Measurements from ENCODE around the gene RHBDD3. TPM values are rescaled to one million over a fixed set of nuclear protein-coding genes. Genes with fewer than 3 reads are reported as not detected.

The RHBDD3 gene
- total RNA-seq: 10 to 100 TPM; 22.4 to 29.4 TPM

DNA sequence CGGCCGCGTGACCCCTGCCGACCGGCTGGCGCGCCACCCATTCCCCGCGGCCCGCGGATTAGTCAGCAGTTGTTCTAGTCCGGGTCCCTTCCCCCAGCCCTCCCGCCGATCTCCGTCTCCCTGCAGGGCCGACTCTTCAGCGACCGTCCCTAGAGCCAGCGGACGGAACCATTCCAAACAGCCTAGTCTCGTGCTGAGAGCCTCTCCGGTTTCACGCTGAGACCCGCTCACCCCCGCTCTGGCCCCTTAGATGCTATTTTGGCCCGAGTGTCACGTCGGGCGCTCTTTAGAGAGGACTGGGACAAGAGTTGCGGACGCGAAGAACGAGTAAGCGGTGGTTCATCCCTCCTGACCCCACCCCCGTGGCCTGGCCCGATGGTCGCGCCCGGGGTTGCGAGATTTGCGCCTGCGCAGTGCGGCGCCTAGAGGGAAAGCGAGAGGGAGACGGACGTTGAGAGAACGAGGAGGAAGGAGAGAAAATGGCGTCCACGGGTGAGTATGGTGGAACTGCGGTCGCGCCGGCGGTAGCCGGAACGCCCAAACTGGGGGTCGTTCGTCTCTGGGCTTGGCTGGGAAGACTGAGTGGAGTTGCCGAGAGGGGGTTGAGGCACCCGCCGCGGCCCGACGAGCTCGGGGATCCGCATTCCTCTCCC is at the start of gene RHBDD3, which contains the start of gene EWSR1:
Gene RHBDD3, minus strand, starts transcription at position 124 of the 653 bp plus-strand sequence. CDS start 2,355 bp downstream, outside the sequence.
Gene EWSR1, plus strand, starts transcription at position 411 of the 653 bp plus-strand sequence. Its CDS starts 69 bp downstream, at position 480.
- DNase-seq: peak; percentile 96 to 99
- no peaks in the 10 kb centered on the region for H3K27me3 Mint-ChIP-seq (ENCODE audit: low read depth)

DNA sequence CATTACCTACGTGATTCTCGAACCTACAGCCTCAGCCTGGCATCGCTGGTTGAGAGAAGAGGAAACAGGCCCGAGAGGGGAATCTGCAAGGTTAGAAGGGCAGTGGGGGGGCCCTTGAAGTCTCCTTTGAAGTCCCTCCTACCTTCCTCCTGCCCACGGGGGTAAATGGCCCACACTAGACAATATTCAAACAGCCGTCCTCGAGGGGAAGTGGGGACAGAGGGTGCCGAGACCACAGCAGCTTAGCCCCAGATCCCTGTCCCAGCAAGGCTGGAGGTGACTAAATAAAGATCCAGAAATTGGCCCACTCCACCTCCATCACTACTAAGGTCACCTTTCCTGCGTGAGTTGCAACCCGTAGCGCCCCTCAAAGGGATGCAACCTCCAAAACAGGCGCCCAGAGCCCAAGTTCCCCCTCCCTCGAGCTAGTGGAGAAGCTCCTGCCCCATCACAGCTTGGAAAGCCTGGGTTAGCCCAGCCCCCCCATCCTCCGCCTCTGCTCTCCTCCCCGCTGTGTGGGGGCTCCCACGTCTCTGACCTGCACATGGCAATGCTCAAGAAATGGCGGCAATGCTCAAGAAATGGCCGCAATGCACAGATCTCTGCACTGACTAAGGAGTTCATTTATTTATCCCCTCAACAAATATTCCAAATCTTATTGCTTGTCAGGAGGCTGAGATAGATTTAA is 48.5 kb upstream of the RHBDD3 start:
- H3K36me3 Mint-ChIP-seq (ENCODE audit: insufficient read depth in 2 of 2): no peaks in the 10 kb centered on the region
- H3K4me3 Mint-ChIP-seq: peak overlapping the region in 1 of 2 donors; percentile 10
- H3K9me3 Mint-ChIP-seq: no peaks in the 10 kb centered on the region
- peaks cover 37% of the 10 kb centered on the region for H3K27me3 Mint-ChIP-seq (ENCODE audit: low read depth)
- DNase-seq (no peak), ATAC-seq (replicated peaks in 1 of 2) (no peak)
- peaks cover 13% of the 10 kb centered on the region for H3K4me1 Mint-ChIP-seq (ENCODE audit: low read depth)
- H3K27ac Mint-ChIP-seq: no peak overlapping the region

More for the DNA sequence above, at the start of gene RHBDD3, which contains the start of gene EWSR1:
- Mint-ChIP-seq H3K27ac (peak within 1 kb of the TSS; percentile 98), H3K4me3 (peak within 1 kb of the TSS; percentile 81 to 98), H3K4me1 (ENCODE audit: low read depth) (peaks cover 54% of the 10 kb centered on the region), H3K36me3 (ENCODE audit: insufficient read depth in 2 of 2) (peaks cover 13 to 28% of the 10 kb centered on the region in 2 donors), H3K9me3 (no peaks in the 10 kb centered on the region)
- peak; percentile 92 to 93 for ATAC-seq (replicated peaks in 1 of 2)

DNA sequence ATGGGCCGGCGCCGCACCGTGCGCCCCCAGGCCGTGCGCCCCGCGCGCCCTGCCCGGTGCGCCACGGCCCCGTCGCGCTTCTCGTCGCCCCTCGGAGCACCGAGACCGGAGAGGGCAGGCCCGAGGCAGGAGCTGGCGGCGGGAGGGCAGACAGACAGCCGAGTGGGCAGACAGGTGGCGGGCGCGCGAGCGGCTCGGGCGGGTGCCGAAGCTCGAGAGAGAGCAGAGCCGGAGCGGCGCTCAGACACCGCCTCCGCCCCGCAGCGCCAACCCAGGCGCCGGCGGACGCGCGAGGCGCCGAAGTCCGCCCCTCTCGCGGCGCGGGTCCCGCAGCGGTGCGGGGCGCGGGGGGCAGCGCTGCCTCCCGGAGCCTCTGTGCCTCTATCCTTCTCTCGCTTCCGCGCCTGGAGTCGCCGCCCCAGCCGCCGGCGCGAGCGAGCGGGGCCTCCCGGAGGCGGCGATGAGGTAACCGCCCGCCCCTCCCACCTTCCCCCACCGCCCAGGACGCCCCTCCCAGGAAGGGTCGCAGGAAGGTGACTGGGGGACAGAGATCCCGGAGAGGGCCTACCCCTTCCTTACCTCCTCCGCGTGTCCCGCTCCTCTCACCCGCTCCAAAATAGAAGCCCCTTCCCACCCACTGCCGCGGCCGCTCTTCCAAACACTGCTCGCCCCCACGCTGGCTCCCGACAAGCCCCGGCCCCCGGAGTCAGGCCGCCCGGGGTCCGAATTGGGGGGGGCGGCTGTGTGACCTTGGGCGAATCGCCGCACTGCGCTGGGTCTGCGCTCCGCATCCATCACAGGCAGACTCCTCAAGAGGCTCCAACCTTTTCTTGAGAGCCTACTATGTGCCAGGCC is 47.7 kb upstream of the RHBDD3 start, which contains the start of gene RASL10A:
Gene RASL10A, minus strand, starts transcription at position 412 of the 855 bp plus-strand sequence. CDS start 451 bp downstream, outside the sequence.
- DNase-seq: no peak
- no peak for ATAC-seq (replicated peaks in 1 of 2)
- Mint-ChIP-seq H3K27me3 (ENCODE audit: low read depth) (peaks cover 37% of the 10 kb centered on the region), H3K4me3 (peak within 1 kb of the TSS; percentile 59 to 66), H3K36me3 (ENCODE audit: insufficient read depth in 2 of 2) (no peaks in the 10 kb centered on the region), H3K9me3 (no peaks in the 10 kb centered on the region), H3K4me1 (ENCODE audit: low read depth) (peaks cover 13% of the 10 kb centered on the region), H3K27ac (no peak within 1 kb of the TSS)

DNA sequence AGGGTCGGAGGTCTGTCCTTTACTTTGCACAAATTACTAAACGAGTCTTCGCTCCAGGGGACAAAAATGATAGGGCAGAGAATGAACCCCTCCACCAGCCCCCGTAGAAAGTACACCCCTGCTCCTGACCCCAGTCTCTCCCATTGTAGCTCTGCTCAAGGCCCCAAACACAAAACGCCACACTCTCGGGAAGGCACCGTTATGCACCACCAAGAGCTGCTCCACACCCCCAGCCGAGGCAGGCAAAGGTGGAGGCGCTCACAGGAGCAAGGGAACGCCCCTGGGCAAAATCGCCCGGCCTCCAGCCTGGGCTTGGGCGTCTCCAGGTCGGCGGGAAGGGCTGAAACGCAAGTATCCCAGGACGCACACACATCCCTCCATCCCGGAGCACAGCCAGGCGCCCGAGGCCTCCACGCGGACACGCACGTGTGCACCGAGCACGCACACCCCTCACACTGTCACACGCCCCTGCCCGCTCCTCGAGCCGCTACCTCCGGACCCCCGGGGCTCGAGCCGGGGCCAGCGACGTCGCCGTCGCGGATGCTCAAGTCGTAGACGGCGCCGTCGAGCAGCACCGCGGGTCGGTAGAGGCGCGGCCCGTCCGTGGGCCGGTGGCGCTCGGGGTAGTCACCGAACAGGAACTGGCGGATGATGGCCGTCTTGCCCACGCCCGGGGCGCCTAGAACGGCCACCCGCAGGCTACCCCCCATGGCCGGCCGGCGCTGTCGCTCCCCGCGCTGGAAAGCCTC is 46.9 kb upstream of the RHBDD3 start:
- Mint-ChIP-seq H3K9me3 (no peaks in the 10 kb centered on the region), H3K27ac (no peak overlapping the region), H3K4me1 (ENCODE audit: low read depth) (peaks cover 13% of the 10 kb centered on the region), H3K27me3 (ENCODE audit: low read depth) (peaks cover 37% of the 10 kb centered on the region), H3K36me3 (ENCODE audit: insufficient read depth in 2 of 2) (no peaks in the 10 kb centered on the region), H3K4me3 (peak overlapping the region; percentile 59 to 66)
- DNase-seq: no peak
- no peak for ATAC-seq (replicated peaks in 1 of 2)

DNA sequence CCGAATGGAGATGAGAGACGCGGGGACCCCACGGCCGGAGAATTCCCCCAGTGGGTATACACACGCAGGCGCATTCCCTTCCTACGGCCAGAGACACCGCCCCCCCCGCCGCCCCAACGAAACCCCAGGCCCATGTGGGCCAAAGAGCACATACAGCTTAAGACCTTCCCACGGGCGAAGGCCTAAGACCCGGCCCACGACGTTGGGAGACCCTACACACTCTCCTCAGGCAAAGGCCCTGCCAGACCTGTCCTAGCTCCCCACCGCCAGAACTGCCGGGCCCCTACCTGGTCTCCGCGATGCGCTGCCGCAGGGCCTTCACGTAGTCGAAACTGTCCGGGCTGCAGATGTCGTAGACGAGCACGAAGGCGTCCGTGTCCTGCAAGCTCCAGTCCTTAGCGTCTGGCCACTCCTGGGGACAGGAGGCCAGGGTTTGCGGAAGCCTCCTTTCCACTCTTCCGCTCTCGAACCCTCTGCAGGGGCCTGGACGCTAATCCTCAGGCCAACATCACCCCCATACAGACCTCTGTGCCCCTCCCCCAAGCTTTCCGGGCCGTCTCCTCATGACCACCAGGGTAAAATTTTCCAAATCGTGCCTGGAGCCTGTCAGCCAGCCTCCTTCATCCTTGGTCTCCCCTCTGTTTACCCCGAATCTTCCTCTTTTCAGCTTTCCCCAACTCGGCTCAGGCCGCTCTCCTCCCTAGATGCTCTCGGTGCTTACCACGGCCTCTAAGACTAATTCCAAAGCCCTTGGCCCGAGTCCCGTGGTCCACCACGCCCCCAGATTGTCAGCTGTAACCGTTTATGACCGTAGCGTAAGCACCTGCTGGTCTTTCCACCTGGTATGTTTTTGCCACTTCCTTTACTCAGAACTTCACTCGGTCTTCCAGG is 46.0 kb upstream of the RHBDD3 start:
- ATAC-seq (replicated peaks in 1 of 2): no peak
- no peak for DNase-seq
- no peak overlapping the region for H3K27ac Mint-ChIP-seq
- no peaks in the 10 kb centered on the region for H3K36me3 Mint-ChIP-seq (ENCODE audit: insufficient read depth in 2 of 2)
- H3K4me1 Mint-ChIP-seq (ENCODE audit: low read depth): peaks cover 13% of the 10 kb centered on the region
- H3K4me3 Mint-ChIP-seq: peak overlapping the region; percentile 59 to 66
- H3K9me3 Mint-ChIP-seq: no peaks in the 10 kb centered on the region
- peaks cover 37% of the 10 kb centered on the region for H3K27me3 Mint-ChIP-seq (ENCODE audit: low read depth)

DNA sequence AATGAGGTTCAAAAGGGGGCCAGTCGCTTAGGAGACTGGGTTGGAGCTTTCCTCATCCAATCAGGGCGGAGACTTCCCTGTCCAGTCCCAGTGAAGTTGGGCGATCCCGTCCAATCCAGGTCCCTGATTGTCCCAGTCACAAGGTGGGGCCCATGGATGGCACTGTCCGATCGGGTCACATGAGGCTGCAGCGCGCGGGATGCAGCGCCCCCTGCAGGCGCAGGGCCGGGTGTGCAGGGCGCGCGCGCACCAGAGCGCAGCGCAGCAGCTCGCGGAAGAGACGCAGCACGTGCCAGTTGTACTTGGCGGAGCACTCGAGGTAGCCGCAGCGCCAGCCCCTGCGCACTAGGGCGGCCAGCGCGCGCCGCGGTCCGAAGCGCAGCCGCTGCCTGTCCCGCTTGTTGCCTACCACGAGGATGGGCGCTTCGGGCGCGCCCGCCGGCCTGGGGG is 45.4 kb upstream of the RHBDD3 start:
- H3K9me3 Mint-ChIP-seq: no peaks in the 10 kb centered on the region
- H3K27ac Mint-ChIP-seq: no peak overlapping the region
- ATAC-seq (replicated peaks in 1 of 2): peak; percentile 26 to 49

DNA sequence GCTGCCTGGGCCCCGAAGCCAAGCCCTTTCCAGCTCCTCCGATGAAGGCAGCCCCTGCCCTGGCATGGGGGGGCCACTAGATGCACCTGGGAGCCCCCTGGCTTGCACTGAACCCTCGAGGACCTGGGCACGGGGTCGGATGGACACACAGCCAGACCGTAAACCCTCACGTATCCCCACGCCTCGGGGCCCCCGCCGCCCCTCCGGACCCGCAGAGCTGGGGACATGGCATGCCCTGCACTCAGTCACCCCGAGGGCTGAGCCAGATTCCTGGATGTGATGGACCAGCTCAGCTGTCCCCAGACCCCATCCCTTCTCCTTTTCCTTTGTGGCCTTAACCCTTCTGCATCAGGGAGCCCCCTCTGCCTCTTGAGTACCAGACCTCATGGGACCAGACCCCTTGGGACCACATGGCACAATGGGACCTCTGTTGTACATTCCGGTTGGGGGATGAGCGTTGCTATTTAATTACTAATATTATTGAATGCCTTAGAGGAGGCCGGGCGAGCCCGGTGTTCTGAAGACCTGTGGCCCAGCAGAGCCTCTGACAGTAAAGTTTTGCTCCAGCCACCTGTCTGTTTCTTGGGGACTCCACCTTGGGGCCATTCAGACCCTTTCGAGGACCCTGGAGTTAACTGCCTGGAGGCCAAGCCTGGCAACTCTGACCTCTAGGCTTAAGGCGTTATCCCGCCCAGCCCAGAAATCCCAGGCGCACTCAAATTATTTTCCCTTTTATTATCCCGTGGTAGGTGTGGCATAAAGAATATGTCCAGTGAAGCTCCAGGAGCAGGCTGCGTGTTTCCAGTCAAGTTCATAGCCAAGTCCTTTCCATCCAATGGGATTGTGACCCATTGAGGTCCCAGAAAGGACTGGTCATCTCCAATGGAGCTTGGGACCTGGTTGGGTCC is 44.7 kb upstream of the RHBDD3 start:
- Mint-ChIP-seq H3K27ac (no peak overlapping the region), H3K4me3 (no peak overlapping the region), H3K4me1 (ENCODE audit: low read depth) (peaks cover 13% of the 10 kb centered on the region), H3K9me3 (no peaks in the 10 kb centered on the region), H3K36me3 (ENCODE audit: insufficient read depth in 2 of 2) (no peaks in the 10 kb centered on the region), H3K27me3 (ENCODE audit: low read depth) (peaks cover 37% of the 10 kb centered on the region)
- ATAC-seq (replicated peaks in 1 of 2) (no peak), DNase-seq (no peak)

More for the DNA sequence above, 45.4 kb upstream of the RHBDD3 start:
- Mint-ChIP-seq H3K36me3 (ENCODE audit: insufficient read depth in 2 of 2) (no peaks in the 10 kb centered on the region), H3K27me3 (ENCODE audit: low read depth) (peaks cover 37% of the 10 kb centered on the region), H3K4me3 (peak overlapping the region in 1 of 2 donors; percentile 12), H3K4me1 (ENCODE audit: low read depth) (peaks cover 13% of the 10 kb centered on the region)
- DNase-seq: peak in 1 of 2 donors; percentile 51

DNA sequence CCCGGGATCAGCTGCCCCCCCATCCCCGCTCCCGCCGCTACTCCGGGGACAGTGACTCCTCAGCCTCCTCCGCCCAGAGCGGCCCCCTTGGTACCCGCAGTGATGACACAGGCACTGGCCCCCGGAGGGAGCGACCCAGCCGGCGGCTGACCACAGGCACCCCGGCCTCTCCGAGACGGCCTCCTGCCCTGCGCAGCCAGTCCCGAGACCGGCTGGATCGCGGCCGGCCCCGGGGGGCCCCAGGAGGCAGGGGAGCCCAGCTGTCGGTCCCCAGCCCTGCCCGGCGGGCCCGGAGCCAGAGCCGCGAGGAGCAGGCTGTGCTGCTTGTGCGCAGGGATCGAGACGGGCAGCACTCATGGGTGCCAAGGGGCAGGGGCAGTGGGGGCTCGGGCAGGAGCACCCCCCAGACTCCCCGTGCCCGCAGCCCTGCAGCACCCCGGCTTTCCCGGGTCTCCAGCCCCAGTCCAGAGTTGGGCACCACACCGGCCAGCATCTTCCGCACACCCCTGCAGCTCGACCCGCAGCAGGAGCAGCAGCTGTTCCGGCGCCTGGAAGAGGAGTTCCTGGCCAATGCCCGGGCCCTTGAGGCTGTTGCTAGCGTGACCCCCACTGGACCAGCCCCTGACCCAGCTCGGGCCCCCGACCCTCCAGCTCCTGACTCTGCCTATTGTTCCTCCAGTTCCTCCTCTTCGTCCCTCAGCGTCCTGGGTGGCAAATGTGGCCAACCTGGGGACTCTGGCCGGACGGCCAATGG is 43.9 kb upstream of the RHBDD3 start:
- no peak for ATAC-seq (replicated peaks in 1 of 2)
- H3K4me3 Mint-ChIP-seq: no peak overlapping the region
- H3K4me1 Mint-ChIP-seq (ENCODE audit: low read depth): peaks cover 13% of the 10 kb centered on the region
- peaks cover 35% of the 10 kb centered on the region for H3K27me3 Mint-ChIP-seq (ENCODE audit: low read depth)
- H3K36me3 Mint-ChIP-seq (ENCODE audit: insufficient read depth in 2 of 2): no peaks in the 10 kb centered on the region
- no peak for DNase-seq
- no peak overlapping the region for H3K27ac Mint-ChIP-seq
- H3K9me3 Mint-ChIP-seq: no peaks in the 10 kb centered on the region

DNA sequence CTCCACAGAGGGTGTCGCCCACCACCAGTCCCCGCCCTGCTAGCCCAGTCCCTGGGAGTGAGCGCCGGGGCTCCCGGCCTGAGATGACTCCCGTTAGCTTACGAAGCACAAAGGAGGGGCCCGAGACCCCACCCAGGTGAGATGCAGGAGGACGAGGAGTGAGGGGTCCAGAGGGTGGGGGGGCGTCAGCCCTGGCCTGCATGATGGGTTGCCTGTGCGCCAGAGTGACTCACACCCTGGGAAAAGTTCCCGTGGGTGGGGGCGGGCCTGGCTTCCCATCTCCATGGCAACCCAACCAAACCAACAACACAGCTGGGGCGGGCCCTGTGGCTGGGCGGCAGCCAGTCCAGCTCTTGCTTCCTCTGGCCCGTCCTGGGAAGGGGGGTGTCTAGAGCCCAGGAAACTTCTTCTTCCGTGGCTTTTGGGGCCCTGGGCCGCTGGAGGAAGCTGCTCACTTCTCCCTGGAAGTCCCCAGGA is 43.1 kb upstream of the RHBDD3 start:
- H3K36me3 Mint-ChIP-seq (ENCODE audit: insufficient read depth in 2 of 2): no peaks in the 10 kb centered on the region
- ATAC-seq (replicated peaks in 1 of 2): peak; percentile 39 to 44
- H3K27me3 Mint-ChIP-seq (ENCODE audit: low read depth): peaks cover 34% of the 10 kb centered on the region
- peaks cover 20% of the 10 kb centered on the region for H3K4me1 Mint-ChIP-seq (ENCODE audit: low read depth)
- H3K4me3 Mint-ChIP-seq: no peak overlapping the region
- H3K27ac Mint-ChIP-seq: no peak overlapping the region
- no peaks in the 10 kb centered on the region for H3K9me3 Mint-ChIP-seq
- peak; percentile 62 to 69 for DNase-seq

DNA sequence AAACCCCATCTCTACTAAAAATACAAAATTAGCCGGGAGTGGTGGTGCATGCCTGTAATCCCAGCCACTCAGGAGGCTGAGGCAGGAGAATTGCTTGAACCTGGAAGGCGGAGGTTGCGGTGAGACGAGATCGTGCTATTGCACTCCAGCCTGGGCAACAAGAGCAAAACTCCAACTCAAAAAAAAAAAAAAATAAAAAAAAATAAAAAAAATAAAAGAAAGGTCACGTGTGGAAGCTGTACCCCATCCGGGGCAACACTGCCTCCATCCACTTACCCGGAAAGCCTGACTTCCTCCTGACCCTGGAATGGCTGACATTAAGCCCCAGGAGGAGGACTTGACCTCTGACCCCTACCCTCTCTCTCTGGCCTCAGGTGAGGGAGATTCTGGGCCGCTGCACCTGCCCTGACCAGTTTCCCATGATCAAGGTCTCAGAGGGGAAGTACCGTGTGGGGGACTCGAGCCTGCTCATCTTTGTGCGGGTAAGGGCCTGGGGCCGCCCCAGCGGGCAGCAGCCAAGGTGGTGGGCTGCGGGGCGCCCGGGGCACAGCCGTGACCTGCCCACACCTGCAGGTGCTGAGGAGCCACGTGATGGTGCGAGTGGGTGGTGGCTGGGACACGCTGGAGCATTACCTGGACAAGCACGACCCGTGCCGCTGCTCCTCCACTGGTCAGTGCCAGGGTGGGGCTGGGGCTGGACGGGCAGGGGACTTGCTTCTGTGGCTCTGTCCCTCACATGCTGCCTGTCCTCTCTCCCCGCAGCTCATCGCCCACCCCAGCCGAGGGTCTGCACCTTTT is 42.5 kb upstream of the RHBDD3 start:
- Mint-ChIP-seq H3K36me3 (ENCODE audit: insufficient read depth in 2 of 2) (no peaks in the 10 kb centered on the region), H3K4me3 (no peak overlapping the region), H3K27me3 (ENCODE audit: low read depth) (peaks cover 40% of the 10 kb centered on the region), H3K27ac (no peak overlapping the region), H3K4me1 (ENCODE audit: low read depth) (peaks cover 24% of the 10 kb centered on the region), H3K9me3 (no peaks in the 10 kb centered on the region)
- no peak for ATAC-seq (replicated peaks in 1 of 2)
- DNase-seq: no peak
